Tibial artery (tissue), 4 donors: Measurements from ENCODE around the gene CCR6.

Source experiments
- DNase-seq, 2 donors: peaks; one replicate each; pipeline ENCODE4 v3.0.0-alpha.2; 2019
- H3K27ac ChIP-seq, 2 donors: fragments of 200-600 bp; sonication (generic) in 1 of 2; 1 replicate in 1 of 2; 2 replicates in 1 of 2; pipeline ENCODE4 v1.5.1; 2018 to 2019; ENCODE audit warnings: mild to moderate bottlenecking in 1 of 2
- H3K27me3 ChIP-seq, 2 donors: fragments of 200-600 bp; sonication (generic) in 1 of 2; one replicate each; pipeline versions ENCODE4 v1.5.1 to v1.6.0; 2016 to 2019
- H3K36me3 ChIP-seq, 3 donors: fragments of 200-600 bp; sonication (generic) in 2 of 3; one replicate each; pipeline ENCODE4 v1.5.1; 2016 to 2019; ENCODE audit warnings: mild to moderate bottlenecking in 2 of 3
- H3K4me1 ChIP-seq, 4 donors: fragments of 200-600 bp; sonication (generic) in 2 of 4; 1 replicate in 3 of 4; 2 replicates in 1 of 4; pipeline ENCODE4 v1.5.1; 2016 to 2019
- H3K4me3 ChIP-seq, 2 donors: fragments of 200-600 bp; sonication (generic) in 1 of 2; 1 replicate in 1 of 2; 2 replicates in 1 of 2; pipeline ENCODE4 v1.5.1; 2018 to 2019; ENCODE audit warnings: mild to moderate bottlenecking in 2 of 2
- H3K9me3 ChIP-seq, 3 donors: fragments of 200-600 bp; sonication (generic) in 1 of 3; one replicate each; pipeline ENCODE4 v1.5.1; 2016 to 2019
- CTCF ChIP-seq, 2 experiments: fragments of 200-600 bp in 1 of 2; fragments of 450-650 bp in 1 of 2; IDR thresholded peaks; one replicate each; pipeline ENCODE4 v1.5.1; 2017 to 2019; ENCODE audit warnings: antibody characterized with exemption in 2 of 2, mild to moderate bottlenecking in 1 of 2, moderate library complexity in 1 of 2
- intact Hi-C: fragments of 100-400 bp; cut with DNase I; formaldehyde crosslinking; loops from one replicate; pipeline ENCODE4 v1.15.0; 2023; ENCODE audit warnings: low total_unique reads

CCR6 gene

GRCh38 chr6:167095888-167096287, 27.0 kb upstream of the CCR6 start:
- Histone ChIP-seq H3K4me1 (no peaks in the 10 kb centered on the region), H3K27ac (no peak overlapping the region), H3K9me3 (no peaks in the 10 kb centered on the region), H3K27me3 (no peaks in the 10 kb centered on the region), H3K4me3 (no peak overlapping the region), H3K36me3 (no peaks in the 10 kb centered on the region)
- intact Hi-C loops: no loop called here
- no peak for DNase-seq
- no peak for TF ChIP-seq CTCF (IDR thresholded peaks at IDR 0.05)

DNA sequence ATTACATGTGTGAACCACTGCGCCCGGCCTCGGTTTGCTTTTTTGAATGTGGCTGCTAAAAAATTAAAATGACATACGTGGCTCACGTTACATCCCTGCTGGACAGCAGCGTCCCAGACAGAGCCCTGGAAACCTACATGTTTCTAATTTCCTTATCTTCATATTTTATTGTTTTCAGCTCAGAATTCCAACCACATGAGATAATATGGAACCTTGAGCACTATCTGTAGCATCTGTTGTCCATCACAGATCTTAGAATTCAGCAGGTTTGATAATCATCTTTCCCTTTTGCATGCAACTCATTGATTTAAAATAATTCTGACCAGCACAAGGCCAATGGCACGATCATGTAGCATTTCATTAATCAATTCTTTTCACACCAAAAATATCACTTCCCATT, 25.9 kb upstream of the CCR6 start:
- intact Hi-C loops: no loop called here
- DNase-seq: no peak
- no peaks in the 10 kb centered on the region for H3K27me3 ChIP-seq
- H3K4me1 ChIP-seq: no peaks in the 10 kb centered on the region
- TF ChIP-seq CTCF (IDR thresholded peaks at IDR 0.05): no peak
- no peaks in the 10 kb centered on the region for H3K36me3 ChIP-seq
- no peaks in the 10 kb centered on the region for H3K9me3 ChIP-seq
- H3K27ac ChIP-seq: no peak overlapping the region
- no peak overlapping the region for H3K4me3 ChIP-seq

- Histone ChIP-seq H3K27me3 (no peaks in the 10 kb centered on the region), H3K27ac (no peak overlapping the region), H3K9me3 (no peaks in the 10 kb centered on the region), H3K4me1 (no peaks in the 10 kb centered on the region), H3K36me3 (no peaks in the 10 kb centered on the region), H3K4me3 (no peak overlapping the region)
- intact Hi-C loops: no loop called here
- DNase-seq: no peak
- TF ChIP-seq CTCF (IDR thresholded peaks at IDR 0.05): no peak
Observed at GRCh38 chr6:167097770-167098169, 25.1 kb upstream of the CCR6 start.

GRCh38 chr6:167098825-167099225, 24.1 kb upstream of the CCR6 start:
- Histone ChIP-seq H3K27me3 (no peaks in the 10 kb centered on the region), H3K36me3 (no peaks in the 10 kb centered on the region), H3K27ac (no peak overlapping the region), H3K4me1 (no peaks in the 10 kb centered on the region), H3K4me3 (no peak overlapping the region), H3K9me3 (no peaks in the 10 kb centered on the region)
- no peak for DNase-seq
- no peak for TF ChIP-seq CTCF (IDR thresholded peaks at IDR 0.05)
- intact Hi-C loops: no loop called here

DNA sequence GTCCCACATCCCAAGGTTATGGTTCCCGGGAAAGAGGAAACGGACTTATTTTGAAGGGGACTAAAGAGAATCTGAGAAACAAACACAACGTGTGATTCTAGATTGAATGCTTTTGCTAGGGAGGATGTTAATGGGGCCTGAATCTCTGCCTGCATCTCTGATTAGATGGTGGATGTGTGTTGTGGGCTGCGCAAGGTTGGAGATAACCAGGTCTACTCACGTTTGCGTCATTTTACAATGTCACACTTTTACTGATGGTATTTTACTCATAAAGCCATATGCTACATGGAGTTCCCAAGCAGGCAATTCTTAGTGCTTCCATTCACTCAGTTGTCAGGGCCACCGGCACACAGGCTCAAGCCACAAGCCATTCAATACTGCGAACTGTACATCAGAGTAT, 23.2 kb upstream of the CCR6 start:
- no peak for TF ChIP-seq CTCF (IDR thresholded peaks at IDR 0.05)
- no peaks in the 10 kb centered on the region for H3K27me3 ChIP-seq
- H3K9me3 ChIP-seq: no peaks in the 10 kb centered on the region

DNA sequence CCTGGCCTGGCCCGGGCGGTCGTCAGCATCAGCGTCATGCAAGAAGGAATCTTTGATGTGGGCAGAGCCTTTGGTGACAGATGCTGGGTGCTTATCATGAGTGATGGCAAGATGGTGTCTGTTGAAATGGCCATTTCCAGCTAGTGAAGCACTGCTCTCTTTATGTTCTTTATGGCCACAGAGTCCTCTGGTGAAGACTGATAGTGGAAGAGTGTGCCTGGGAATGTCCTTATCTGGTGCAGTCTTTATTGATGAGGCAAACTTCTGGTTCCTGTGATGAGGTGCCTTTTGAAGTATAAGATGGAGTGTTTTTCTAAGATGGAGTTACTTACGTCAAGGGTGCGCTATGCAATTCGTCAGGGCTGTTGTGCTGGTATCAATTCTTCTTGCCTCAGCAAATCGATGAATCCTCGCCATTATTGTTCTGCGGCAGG, 22.6 kb upstream of the CCR6 start:
- TF ChIP-seq CTCF (IDR thresholded peaks at IDR 0.05): no peak

More for the DNA sequence above, 23.2 kb upstream of the CCR6 start:
- intact Hi-C loops: no loop called here
- Histone ChIP-seq H3K36me3 (no peaks in the 10 kb centered on the region), H3K4me1 (no peaks in the 10 kb centered on the region), H3K27ac (no peak overlapping the region), H3K4me3 (no peak overlapping the region)
- DNase-seq: no peak

More for the DNA sequence above, 22.6 kb upstream of the CCR6 start:
- Histone ChIP-seq H3K4me1 (no peaks in the 10 kb centered on the region), H3K4me3 (no peak overlapping the region), H3K27ac (no peak overlapping the region), H3K9me3 (no peaks in the 10 kb centered on the region), H3K36me3 (no peaks in the 10 kb centered on the region), H3K27me3 (no peaks in the 10 kb centered on the region)
- no peak for DNase-seq
- intact Hi-C loops: no loop called here
